ENCODE results near the gene PTPN3.

GRCh38 chr9:109344866-109345265 lies 153.2 kb downstream of the PTPN3 start:
- TF ChIP-seq CTCF (conservative IDR thresholded peaks at IDR 0.05) (no peak), EZH2 (IDR thresholded peaks at IDR 0.05; ENCODE audit: low read depth) (no peak)
